EL (cell line): ENCODE data around the gene LBX1.
"Not testable (repeated sequence)": the region's sequence is repeated elsewhere in the genome, so short reads cannot be mapped to it uniquely, and the experiment has no call there.

Experiments
- DNase-seq: peaks from one replicate; pipeline ENCODE4 v3.0.0-alpha.2; 2016

The LBX1 gene

DNA sequence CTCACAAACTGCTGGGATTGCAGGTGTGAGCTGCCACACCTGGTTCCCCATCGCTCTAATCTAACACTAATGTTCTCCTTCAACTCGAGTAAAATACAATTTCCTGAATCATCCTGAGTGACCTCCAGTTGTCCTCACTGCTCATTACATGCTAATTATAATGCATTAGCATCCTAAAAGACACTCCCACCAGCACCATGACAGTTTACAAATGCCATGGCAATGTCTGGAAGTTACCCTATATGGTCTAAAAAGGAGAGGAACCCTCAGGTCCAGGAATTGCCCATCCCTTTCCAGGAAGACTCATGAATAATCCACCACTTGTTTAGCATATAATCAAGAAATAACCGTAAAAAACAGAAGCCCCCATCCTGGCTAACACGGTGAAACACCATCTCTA, 26.6 kb downstream of the LBX1 start:
- not testable (repeated sequence) for DNase-seq

DNA sequence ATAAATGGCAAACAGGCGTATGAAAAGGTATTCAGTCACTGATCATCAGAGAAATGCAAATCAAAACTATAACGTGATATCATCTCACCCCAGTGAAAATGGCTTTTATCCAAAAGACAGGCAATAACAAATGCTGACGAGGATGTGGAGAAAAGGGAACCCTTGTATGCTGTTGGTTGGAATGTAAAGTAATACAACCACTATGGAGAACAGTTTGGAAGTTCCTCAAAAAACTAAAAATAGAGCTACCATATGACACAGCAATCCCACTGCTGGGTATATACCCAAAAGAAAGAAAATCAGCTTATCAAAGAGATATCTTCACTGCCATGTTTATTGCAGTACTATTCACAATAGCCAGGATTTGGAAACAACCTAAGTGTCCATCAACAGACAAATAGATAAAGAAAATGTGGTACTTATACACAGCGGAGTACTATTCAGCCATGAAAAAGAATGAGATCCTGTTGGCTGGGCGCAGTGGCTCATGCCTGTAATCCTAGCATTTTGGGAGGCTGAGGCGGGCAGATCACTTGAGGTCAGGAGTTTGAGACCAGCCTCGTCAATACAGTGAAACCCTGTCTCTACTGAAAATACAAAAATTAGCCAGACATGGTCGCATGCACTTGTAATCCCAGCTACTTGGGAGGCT, 30.8 kb downstream of the LBX1 start:
- DNase-seq = not testable (repeated sequence)

DNA sequence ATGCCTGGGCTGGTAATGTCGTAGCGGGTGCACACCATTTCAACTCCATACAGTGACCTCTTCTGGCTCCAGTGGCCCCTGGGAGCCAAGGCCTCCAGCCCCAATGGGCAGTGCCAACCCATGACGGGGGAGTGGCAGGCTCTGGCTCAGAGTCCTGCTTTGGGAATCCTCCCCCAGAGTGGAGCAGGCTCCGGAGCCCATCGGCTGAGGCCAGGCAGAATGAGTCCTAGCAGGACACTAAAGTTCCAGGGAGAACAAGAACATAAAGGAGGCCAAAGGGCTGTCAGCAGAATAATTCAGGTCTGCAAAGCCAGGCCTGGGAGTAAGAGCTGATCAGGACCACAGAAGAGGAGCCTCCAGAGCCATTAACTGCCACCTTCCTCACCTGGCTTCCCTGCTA, 33.3 kb downstream of the LBX1 start:
- no peak for DNase-seq

DNA sequence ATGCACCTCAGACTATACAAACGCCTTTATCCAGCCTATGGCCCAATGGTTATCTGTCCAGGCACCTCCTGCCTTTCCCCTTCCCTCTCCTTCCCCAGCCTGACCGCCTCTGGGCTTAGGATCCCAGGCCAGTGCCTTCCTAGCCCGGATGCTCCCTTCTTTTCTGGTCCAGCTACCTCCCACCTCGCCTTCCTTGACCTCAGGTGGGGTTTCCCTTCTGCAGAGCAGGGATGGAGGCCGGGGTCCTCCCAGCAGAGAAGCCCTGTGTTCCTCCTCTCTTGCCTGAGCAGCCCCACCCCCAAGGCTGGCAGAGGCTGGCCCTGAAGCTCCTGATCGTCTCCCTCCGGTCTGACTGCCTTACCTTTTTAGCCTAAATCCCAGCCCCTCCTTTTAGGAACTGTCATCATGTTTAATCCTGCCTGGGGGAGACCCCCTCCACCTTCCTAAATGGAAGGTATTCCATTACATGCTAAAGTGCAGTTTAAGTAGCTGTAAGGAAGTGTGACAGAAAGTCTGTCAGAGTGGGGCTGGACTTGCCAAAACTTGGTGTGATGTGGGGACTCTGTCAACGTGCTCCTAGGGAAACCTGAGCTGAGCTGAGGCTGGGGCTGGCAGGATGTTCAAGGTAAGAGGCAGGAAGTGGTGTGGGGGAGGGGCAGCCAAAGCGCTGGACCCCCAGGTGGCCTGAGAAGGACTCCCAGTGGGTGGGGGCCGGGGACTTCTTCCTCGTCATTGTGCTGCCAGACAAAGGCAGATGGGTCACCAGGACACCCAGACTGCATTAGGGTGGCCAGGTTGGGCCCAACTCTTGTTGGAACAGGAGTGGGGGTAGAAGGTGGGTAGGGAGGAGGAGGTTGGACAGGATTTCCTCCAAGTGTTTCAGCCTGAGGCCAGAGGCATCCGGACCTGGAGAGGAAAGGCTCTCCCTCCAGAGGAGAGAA, 39.5 kb downstream of the LBX1 start:
- DNase-seq = no peak

DNA sequence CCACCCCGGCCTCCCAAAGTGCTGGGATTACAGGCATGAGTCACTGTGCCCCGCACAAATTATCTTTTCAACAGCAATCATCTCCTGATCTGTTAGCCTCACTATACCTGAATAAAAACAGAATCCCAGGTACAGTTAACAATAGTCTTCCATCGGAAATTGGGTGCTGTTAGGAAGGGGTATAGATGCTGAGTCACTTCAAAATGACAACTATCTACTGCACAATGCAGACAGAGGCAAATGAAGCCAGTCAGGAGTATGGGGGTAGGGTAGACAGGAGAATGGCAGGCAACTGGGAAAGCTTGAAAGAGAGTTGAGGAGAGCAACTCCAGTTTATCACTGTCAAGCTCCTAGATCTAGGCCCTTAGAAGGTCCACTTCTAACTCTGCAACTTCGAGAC, 40.3 kb downstream of the LBX1 start:
- no peak for DNase-seq

DNA sequence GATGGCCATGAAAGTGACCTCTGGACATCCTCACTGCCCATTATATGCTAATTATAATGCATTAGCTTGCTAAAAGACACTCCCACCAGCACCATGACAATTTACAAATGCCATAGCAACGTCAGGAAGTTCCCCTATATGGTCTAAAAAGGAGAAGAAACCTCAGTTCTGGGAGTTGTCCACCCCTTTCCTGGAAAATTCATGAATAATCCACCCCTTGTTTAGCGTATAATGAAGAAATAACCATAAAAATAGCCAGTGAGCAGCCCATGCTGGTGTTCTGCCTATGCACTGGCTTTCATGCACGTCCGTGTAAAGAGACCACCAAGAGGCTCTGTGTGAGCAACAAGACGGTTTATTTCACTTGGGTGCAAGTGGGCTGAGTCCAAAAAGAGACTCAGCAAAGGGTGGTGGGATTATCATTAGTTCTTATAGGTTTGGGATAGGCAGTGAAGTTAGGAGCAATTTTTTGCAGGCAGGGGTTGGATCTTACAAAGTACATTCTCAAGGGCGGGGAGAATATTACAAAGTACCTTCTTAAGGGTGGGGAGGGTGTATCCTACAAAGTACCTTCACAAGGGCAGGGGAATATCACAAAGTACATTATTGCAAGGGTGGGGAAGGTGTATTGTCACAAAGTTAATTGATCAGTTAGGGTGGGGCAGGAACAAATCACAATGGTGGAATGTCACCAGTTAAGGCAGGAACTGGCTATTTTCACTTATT, 45.6 kb downstream of the LBX1 start:
- DNase-seq = no peak

DNA sequence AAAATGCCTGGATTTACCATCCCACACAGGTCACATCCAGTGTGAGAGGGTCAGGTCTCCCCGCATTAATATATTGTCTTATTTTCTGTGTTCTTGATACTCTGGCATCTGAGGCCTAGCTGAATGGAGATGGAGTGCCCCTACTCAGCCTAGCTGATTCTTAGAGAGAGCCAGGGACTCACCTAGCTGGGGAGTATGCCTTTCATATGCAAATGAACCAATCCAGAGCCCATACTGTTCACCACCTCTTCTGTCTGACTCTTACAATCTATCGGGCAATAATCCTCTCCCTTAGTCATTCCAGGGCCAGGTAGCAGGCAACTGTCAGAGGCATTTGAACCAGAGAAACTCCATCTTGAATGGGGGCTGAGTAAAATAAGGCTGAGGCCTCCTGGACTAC, 46.3 kb downstream of the LBX1 start:
- DNase-seq = no peak
